SHP77 treated with DMSO at 0.1 percent for 48 hours (cell line): ENCODE data around the gene TUBB4A.
"Not testable (repeated sequence)": the region's sequence is repeated elsewhere in the genome, so short reads cannot be mapped to it uniquely, and the experiment has no call there.

Source experiments
- DNase-seq: peaks from one replicate; lab custom pipeline; 2025; lab: John Stamatoyannopoulos, UW

TUBB4A gene

GRCh38 chr19:6501740-6502648, at the start of gene TUBB4A:
Gene TUBB4A, minus strand, starts transcription at chr19:6502309. Its CDS starts 97 bp downstream, at chr19:6502212.
- no peak for DNase-seq

GRCh38 chr19:6551091-6551490, 49.0 kb upstream of the TUBB4A start:
- no peak for DNase-seq

- DNase-seq, result not testable (repeated sequence)
Observed at GRCh38 chr19:6550679-6551078, 48.6 kb upstream of the TUBB4A start.

GRCh38 chr19:6543866-6544347, 41.8 kb upstream of the TUBB4A start:
- DNase-seq, result no peak

GRCh38 chr19:6540918-6541689, 39.0 kb upstream of the TUBB4A start:
- no peak for DNase-seq

GRCh38 chr19:6539514-6539913, 37.4 kb upstream of the TUBB4A start:
- DNase-seq, result no peak

- no peak for DNase-seq
Observed at GRCh38 chr19:6535558-6536137, 33.5 kb upstream of the TUBB4A start.

- no peak for DNase-seq
Observed at GRCh38 chr19:6534451-6535093, 32.5 kb upstream of the TUBB4A start.

- DNase-seq, result no peak
Observed at GRCh38 chr19:6533746-6534418, 31.8 kb upstream of the TUBB4A start.

GRCh38 chr19:6533000-6533328, 30.9 kb upstream of the TUBB4A start:
- DNase-seq, result no peak

GRCh38 chr19:6532244-6532999, 30.3 kb upstream of the TUBB4A start:
- DNase-seq, result no peak

GRCh38 chr19:6531956-6532243, 29.8 kb upstream of the TUBB4A start:
- DNase-seq, result no peak

GRCh38 chr19:6531163-6531955, 29.2 kb upstream of the TUBB4A start:
- DNase-seq, result no peak

- peak; percentile 65 for DNase-seq
Observed at GRCh38 chr19:6530386-6531162, 28.5 kb upstream of the TUBB4A start, which contains the start of gene TNFSF9. Gene TNFSF9, plus strand, starts transcription at chr19:6531026. Its CDS starts 11 bp downstream, at chr19:6531037.

GRCh38 chr19:6529937-6530385, 27.9 kb upstream of the TUBB4A start:
- no peak for DNase-seq

GRCh38 chr19:6529351-6529750, 27.2 kb upstream of the TUBB4A start:
- no peak for DNase-seq

GRCh38 chr19:6528544-6529121, 26.5 kb upstream of the TUBB4A start:
- DNase-seq, result no peak

- DNase-seq, result no peak
Observed at GRCh38 chr19:6527893-6528543, 25.9 kb upstream of the TUBB4A start.
